Panc1 (cell line): Measurements from ENCODE around the gene WDR31.

Experiments
- CTCF ChIP-seq: fragments of 450-650 bp; IDR thresholded peaks from 2 replicates; pipeline ENCODE4 v1.5.1; 2017; ENCODE audit warnings: mild to moderate bottlenecking
- POLR2AphosphoS5 ChIP-seq: IDR thresholded peaks from 2 replicates; pipeline ENCODE4 v1.6.1; 2012; ENCODE audit warnings: mild to moderate bottlenecking, low read depth, low read length, moderate library complexity
- REST ChIP-seq, 2 experiments: IDR thresholded peaks; 2 replicates each; pipeline ENCODE4 v1.6.1; 2011 to 2012; ENCODE audit warnings: low read depth in 2 of 2, control low read depth in 1 of 2, low read length in 1 of 2, mild to moderate bottlenecking in 1 of 2, moderate library complexity in 1 of 2; ENCODE audit not compliant: insufficient read depth in 1 of 2
- SIN3A ChIP-seq: IDR thresholded peaks from 2 replicates; pipeline ENCODE4 v1.6.1; 2012; ENCODE audit warnings: low read depth, mild to moderate bottlenecking, low read length, moderate library complexity, borderline replicate concordance; ENCODE audit not compliant: insufficient read depth
- TCF7L2 ChIP-seq: IDR thresholded peaks from 2 replicates; pipeline ENCODE4 v1.6.1; 2011; ENCODE audit warnings: mild to moderate bottlenecking, low read depth, low read length, inconsistent platforms

- TF ChIP-seq CTCF (no peak), POLR2AphosphoS5 (no peak), REST (IDR thresholded peaks at IDR 0.05; ENCODE audit: insufficient read depth in 1 of 2, low read depth in 2 of 2, low read length in 1 of 2) (no peak), SIN3A (no peak), TCF7L2 (no peak)
These were observed 13.8 kb downstream of the WDR31 start for GRCh38 chr9:113326230-113326629.
